Neural cell (in vitro differentiated cells): ENCODE results near the gene SEPHS1. TPM values are rescaled to one million over a fixed set of nuclear protein-coding genes. Genes with fewer than 3 reads are reported as not detected.

Experiments used
- H2AFZ ChIP-seq: fragments of 200-600, 300-800 bp; sonication (generic), shearing (Covaris generic); 2 replicates; pipeline ENCODE4 v1.6.0; 2014; ENCODE audit warnings: low read depth, mild to moderate bottlenecking, antibody characterized with exemption, low read length, moderate library complexity
- H3F3A ChIP-seq: fragments of 200-600 bp; shearing (Covaris generic); 2 replicates; pipeline ENCODE4 v1.6.1; 2016; ENCODE audit warnings: mild to moderate bottlenecking, moderate library complexity, mixed read lengths, antibody characterized with exemption, low read length; ENCODE audit not compliant: insufficient read depth, poor library complexity, severe bottlenecking
- H3K27ac ChIP-seq: fragments of 200-600, 300-800 bp; sonication (generic), shearing (Covaris generic); 2 replicates; pipeline ENCODE4 v1.5.1; 2014; ENCODE audit warnings: mild to moderate bottlenecking, low read length, moderate library complexity
- H3K27me3 ChIP-seq: fragments of 300-800, 200-600 bp; sonication (generic), shearing (Covaris generic); 2 replicates; pipeline ENCODE4 v1.6.0; 2014; ENCODE audit warnings: mild to moderate bottlenecking, low read depth, low read length, moderate library complexity; ENCODE audit not compliant: insufficient read depth
- H3K36me3 ChIP-seq: fragments of 300-800, 200-600 bp; sonication (generic), shearing (Covaris generic); 2 replicates; pipeline ENCODE4 v1.5.1; 2014; ENCODE audit warnings: mild to moderate bottlenecking, antibody characterized with exemption, low read length, moderate library complexity; ENCODE audit not compliant: insufficient read depth
- H3K4me2 ChIP-seq: fragments of 300-800, 200-600 bp; sonication (generic), shearing (Covaris generic); 2 replicates; pipeline ENCODE4 v1.6.0; 2014; ENCODE audit warnings: mild to moderate bottlenecking, low read length
- H3K4me3 ChIP-seq: fragments of 300-800, 200-600 bp; sonication (generic), shearing (Covaris generic); 2 replicates; pipeline ENCODE4 v1.5.1; 2014; ENCODE audit warnings: mild to moderate bottlenecking, low read length, moderate library complexity
- H3K79me2 ChIP-seq: fragments of 200-600 bp; shearing (Covaris generic); replicated peaks from 2 replicates; pipeline ENCODE4 v1.6.0; 2014; ENCODE audit warnings: mild to moderate bottlenecking, low read length, moderate library complexity; ENCODE audit not compliant: insufficient read depth
- H3K9ac ChIP-seq: fragments of 300-800, 200-600 bp; sonication (generic), shearing (Covaris generic); 2 replicates; pipeline ENCODE4 v1.6.1; 2016; ENCODE audit warnings: mild to moderate bottlenecking, low read length, mixed read lengths
- H3K9me2 ChIP-seq: fragments of 200-600 bp; shearing (Covaris generic); 2 replicates; pipeline ENCODE4 v1.6.1; 2016; ENCODE audit warnings: mild to moderate bottlenecking, low read length, mixed read lengths; ENCODE audit not compliant: insufficient read depth
- H3K9me3 ChIP-seq: fragments of 200-600, 300-800 bp; sonication (generic), shearing (Covaris generic); 2 replicates; pipeline ENCODE4 v1.6.1; 2016; ENCODE audit warnings: mild to moderate bottlenecking, mixed run types, low read length, moderate library complexity, mixed read lengths
- H4K20me1 ChIP-seq: fragments of 200-600 bp; shearing (Covaris generic); 2 replicates; pipeline ENCODE4 v1.6.1; 2016; ENCODE audit warnings: mild to moderate bottlenecking, mixed run types; ENCODE audit not compliant: insufficient read depth
- CTCF ChIP-seq: fragments of 450-650 bp; IDR thresholded peaks from 2 replicates; pipeline ENCODE4 v1.5.1; 2014; ENCODE audit warnings: antibody characterized with exemption, mild to moderate bottlenecking, moderate library complexity; ENCODE audit not compliant: poor library complexity, severe bottlenecking
- EP300 ChIP-seq: fragments of 450-650 bp; conservative IDR thresholded peaks from 2 replicates; pipeline ENCODE4 v1.6.1; 2014; ENCODE audit warnings: antibody characterized with exemption, mild to moderate bottlenecking, moderate library complexity; ENCODE audit not compliant: poor library complexity, severe bottlenecking
- EZH2 ChIP-seq: fragments of 200-600, 300-800 bp; shearing (Covaris generic), sonication (generic); IDR thresholded peaks from 2 replicates; pipeline ENCODE4 v1.6.1; 2014; ENCODE audit warnings: antibody characterized with exemption, low read length, borderline replicate concordance, mild to moderate bottlenecking; ENCODE audit not compliant: insufficient read depth, poor library complexity, severe bottlenecking
- MXI1 ChIP-seq: fragments of 450-650 bp; conservative IDR thresholded peaks from 2 replicates; pipeline ENCODE4 v1.6.1; 2014; ENCODE audit warnings: antibody characterized with exemption, mild to moderate bottlenecking; ENCODE audit not compliant: poor library complexity, severe bottlenecking
- POLR2AphosphoS5 ChIP-seq: IDR thresholded peaks from 2 replicates; pipeline ENCODE4 v1.6.1; 2012
- RAD21 ChIP-seq: fragments of 450-650 bp; conservative IDR thresholded peaks from 2 replicates; pipeline ENCODE4 v1.6.1; 2014; ENCODE audit warnings: antibody characterized with exemption, mild to moderate bottlenecking, moderate library complexity
- REST ChIP-seq: IDR thresholded peaks from 2 replicates; pipeline ENCODE4 v1.6.1; 2012; ENCODE audit warnings: borderline replicate concordance
- SMC3 ChIP-seq: fragments of 450-650 bp; conservative IDR thresholded peaks from 2 replicates; pipeline ENCODE4 v1.6.1; 2014; ENCODE audit warnings: antibody characterized with exemption, mild to moderate bottlenecking, moderate library complexity; ENCODE audit not compliant: poor library complexity
- TAF1 ChIP-seq: IDR thresholded peaks from 2 replicates; pipeline ENCODE4 v1.6.1; 2012; ENCODE audit warnings: low read depth
- polyA plus RNA-seq: library from polyadenylated mRNA; depleted of rRNA; stranded (reverse); fragments of >200 nt; gene quantifications from 2 replicates; pipeline ENCODE4 v1.2.3, GENCODE V29; 2014

The SEPHS1 gene
- polyA plus RNA-seq, 1 donor from 2014 or later: 61.0 TPM

GRCh38 chr10:13328613-13329012 lies 19.5 kb downstream of the SEPHS1 start:
- no peak overlapping the region for H2AFZ ChIP-seq
- H3K9me2 ChIP-seq: no peaks in the 10 kb centered on the region
- TF ChIP-seq POLR2AphosphoS5 (no peak), MXI1 (no peak), TAF1 (no peak), EP300 (no peak), SMC3 (no peak), CTCF (no peak), REST (no peak), RAD21 (no peak)
- H3K79me2 ChIP-seq: no peaks in the 10 kb centered on the region
- no peaks in the 10 kb centered on the region for H3K36me3 ChIP-seq
- no peak overlapping the region for H3K4me2 ChIP-seq
- no peak overlapping the region for H3K9ac ChIP-seq
- no peak overlapping the region for H3K27ac ChIP-seq
- no peak overlapping the region for H3K4me3 ChIP-seq
- H3K9me3 ChIP-seq: no peaks in the 10 kb centered on the region
- H3F3A ChIP-seq: no peaks in the 10 kb centered on the region
- no peaks in the 10 kb centered on the region for H4K20me1 ChIP-seq
- no peaks in the 10 kb centered on the region for H3K27me3 ChIP-seq

GRCh38 chr10:13328126-13328525 lies 20.0 kb downstream of the SEPHS1 start:
- Histone ChIP-seq H3F3A (no peaks in the 10 kb centered on the region), H3K9ac (no peak overlapping the region), H3K9me2 (no peaks in the 10 kb centered on the region), H3K27me3 (no peaks in the 10 kb centered on the region), H2AFZ (no peak overlapping the region), H3K27ac (no peak overlapping the region), H3K36me3 (no peaks in the 10 kb centered on the region), H3K4me3 (no peak overlapping the region), H3K4me2 (no peak overlapping the region), H3K9me3 (no peaks in the 10 kb centered on the region), H4K20me1 (no peaks in the 10 kb centered on the region), H3K79me2 (no peaks in the 10 kb centered on the region)
- no peak for TF ChIP-seq REST
- no peak for TF ChIP-seq RAD21
- TF ChIP-seq EZH2: no peak
- TF ChIP-seq TAF1: no peak
- TF ChIP-seq SMC3: no peak
- TF ChIP-seq CTCF: no peak
- TF ChIP-seq EP300: no peak
- no peak for TF ChIP-seq POLR2AphosphoS5
- TF ChIP-seq MXI1: no peak
